H1 (cell line): ENCODE results near the gene GJB6.

ENCODE experiments used
- CBX5 ChIP-seq: fragments of 300-800, 300-1000 bp; sonication (generic); IDR thresholded peaks from 2 replicates; pipeline ENCODE4 v1.7.1; 2016; ENCODE audit warnings: antibody characterized with exemption, low read length, low read depth
- CEBPB ChIP-seq: IDR thresholded peaks from 2 replicates; pipeline ENCODE4 v1.6.1; 2012; ENCODE audit warnings: low read depth, low read length
- CHD2 ChIP-seq: IDR thresholded peaks from 2 replicates; pipeline ENCODE4 v1.6.1; 2012; ENCODE audit warnings: low read length, improper control_type of control experiment
- CTCF ChIP-seq, 3 experiments: IDR thresholded peaks; 1 replicate in 2 of 3; 2 replicates in 1 of 3; pipeline versions ENCODE4 v1.5.1 to v1.6.1; 2011; ENCODE audit warnings: low read length in 3 of 3, mild to moderate bottlenecking in 3 of 3, inconsistent platforms in 2 of 3, low read depth in 1 of 3, moderate library complexity in 1 of 3; ENCODE audit not compliant: insufficient read depth in 1 of 3; ENCODE audit errors: control extremely low read depth in 1 of 3
- EP300 ChIP-seq, 2 experiments: IDR thresholded peaks; 1 replicate in 1 of 2; 2 replicates in 1 of 2; pipeline ENCODE4 v1.6.1; 2011 to 2012; ENCODE audit warnings: low read depth in 2 of 2, low read length in 2 of 2, mild to moderate bottlenecking in 2 of 2, borderline replicate concordance in 1 of 2, inconsistent platforms in 1 of 2, moderate library complexity in 1 of 2
- JUN ChIP-seq: IDR thresholded peaks from 2 replicates; pipeline ENCODE4 v1.6.1; 2011; ENCODE audit warnings: low read depth, mild to moderate bottlenecking, improper control_type of control experiment, low read length
- MAX ChIP-seq: IDR thresholded peaks from 2 replicates; pipeline ENCODE4 v1.6.1; 2012; ENCODE audit warnings: inconsistent platforms
- PHF8 ChIP-seq: fragments of 200-600 bp; sonication (generic); conservative IDR thresholded peaks from 2 replicates; pipeline ENCODE4 v1.7.1; 2012; ENCODE audit warnings: low read depth, mild to moderate bottlenecking, inconsistent platforms, low read length, moderate library complexity
- POLR2A ChIP-seq, 2 experiments: IDR thresholded peaks; 1 replicate in 1 of 2; 2 replicates in 1 of 2; pipeline ENCODE4 v1.6.1; 2011; ENCODE audit warnings: low read depth in 2 of 2, low read length in 2 of 2, mild to moderate bottlenecking in 2 of 2; ENCODE audit errors: control extremely low read depth in 1 of 2
- RAD21 ChIP-seq, 2 experiments: IDR thresholded peaks in 1 of 2; conservative IDR thresholded peaks in 1 of 2; 2 replicates each; pipeline ENCODE4 v1.6.1; 2011; ENCODE audit warnings: low read depth in 2 of 2, low read length in 2 of 2, improper control_type of control experiment in 1 of 2, inconsistent platforms in 1 of 2, mild to moderate bottlenecking in 1 of 2, moderate library complexity in 1 of 2
- RFX5 ChIP-seq: IDR thresholded peaks from 2 replicates; pipeline ENCODE4 v1.6.1; 2011; ENCODE audit warnings: low read depth, low read length, improper control_type of control experiment, borderline replicate concordance
- SUZ12 ChIP-seq: fragments of 200-600 bp; sonication (generic); IDR thresholded peaks from 2 replicates; pipeline ENCODE4 v1.6.1; 2012; ENCODE audit warnings: mild to moderate bottlenecking, inconsistent platforms, low read length, moderate library complexity, mixed read lengths
- USF2 ChIP-seq: IDR thresholded peaks from 2 replicates; pipeline ENCODE4 v1.6.1; 2011; ENCODE audit warnings: low read length, improper control_type of control experiment
- YY1 ChIP-seq: IDR thresholded peaks from 2 replicates; pipeline ENCODE4 v1.6.1; 2011; ENCODE audit warnings: low read depth, mild to moderate bottlenecking, low read length

- TF ChIP-seq YY1 (no peak), CTCF (IDR thresholded peaks at IDR 0.05; ENCODE audit: control extremely low read depth in 1 of 3, insufficient read depth in 1 of 3, low read depth in 1 of 3, low read length in 3 of 3) (no peak), CBX5 (no peak), POLR2A (IDR thresholded peaks at IDR 0.05; ENCODE audit: control extremely low read depth in 1 of 2, low read depth in 2 of 2, low read length in 2 of 2) (no peak), EP300 (IDR thresholded peaks at IDR 0.05; ENCODE audit: borderline replicate concordance in 1 of 2, low read depth in 2 of 2, low read length in 2 of 2) (no peak), PHF8 (no peak), SUZ12 (no peak), USF2 (no peak), RAD21 (IDR thresholded peaks at IDR 0.05 in 1 of 2, conservative IDR thresholded peaks at IDR 0.05 in 1 of 2; ENCODE audit: low read depth in 2 of 2, low read length in 2 of 2) (no peak), CHD2 (no peak), CEBPB (no peak), MAX (no peak), RFX5 (no peak), JUN (no peak)
Measured at GRCh38 chr13:20217168-20217567, 15.0 kb downstream of the GJB6 start.
